Neural progenitor cell (in vitro differentiated cells): ENCODE results near the gene ELMOD1. TPM values are rescaled to one million over a fixed set of nuclear protein-coding genes. Genes with fewer than 3 reads are reported as not detected.

Experiments used
- DNase-seq: peaks from one replicate; pipeline ENCODE4 v3.0.0-alpha.2; 2016; ENCODE audit warnings: low spot score
- H2AFZ ChIP-seq: fragments of 200-600 bp; sonication (generic); replicated peaks from 2 replicates; pipeline ENCODE4 v1.6.1; 2016; ENCODE audit warnings: antibody characterized with exemption
- H3F3A ChIP-seq: fragments of 200-600 bp; sonication (generic); 2 replicates; pipeline ENCODE4 v1.6.1; 2016; ENCODE audit warnings: antibody characterized with exemption, low read depth
- H3K27ac ChIP-seq: fragments of 200-600 bp; sonication (generic); 2 replicates; pipeline ENCODE4 v1.5.1; 2016; ENCODE audit warnings: mild to moderate bottlenecking
- H3K27me3 ChIP-seq: fragments of 200-600 bp; sonication (generic); 2 replicates; pipeline ENCODE4 v1.6.1; 2016; ENCODE audit warnings: mild to moderate bottlenecking, moderate library complexity
- H3K36me3 ChIP-seq: fragments of 200-600 bp; sonication (generic); 2 replicates; pipeline ENCODE4 v1.5.1; 2016
- H3K4me1 ChIP-seq: fragments of 200-600 bp; sonication (generic); 2 replicates; pipeline ENCODE4 v1.6.1; 2016; ENCODE audit warnings: mixed run types
- H3K4me2 ChIP-seq: fragments of 200-600 bp; sonication (generic); 2 replicates; pipeline ENCODE4 v1.6.1; 2016
- H3K4me3 ChIP-seq: fragments of 200-600 bp; sonication (generic); 2 replicates; pipeline ENCODE4 v1.5.1; 2016
- H3K79me2 ChIP-seq: fragments of 200-600 bp; sonication (generic); 2 replicates; pipeline ENCODE4 v1.6.1; 2016; ENCODE audit warnings: low read depth
- H3K9ac ChIP-seq: fragments of 200-600 bp; sonication (generic); 2 replicates; pipeline ENCODE4 v1.6.1; 2016
- H3K9me3 ChIP-seq: fragments of 200-600 bp; sonication (generic); 2 replicates; pipeline ENCODE4 v1.5.1; 2016; ENCODE audit warnings: low read depth
- H4K20me1 ChIP-seq: fragments of 200-600 bp; sonication (generic); 2 replicates; pipeline ENCODE4 v1.6.1; 2016; ENCODE audit warnings: low read depth
- H3K27ac Mint-ChIP-seq: 3 replicates; pipeline ENCODE4 v1.8.0; 2021; ENCODE audit warnings: mixed read lengths
- H3K27me3 Mint-ChIP-seq: 2 replicates; pipeline ENCODE4 v1.8.0; 2022; ENCODE audit warnings: low read depth, mild to moderate bottlenecking, inconsistent platforms, moderate library complexity, mixed read lengths; ENCODE audit not compliant: insufficient read depth
- H3K36me3 Mint-ChIP-seq: 3 replicates; pipeline ENCODE4 v1.8.0; 2021; ENCODE audit warnings: mixed read lengths
- H3K4me1 Mint-ChIP-seq: 3 replicates; pipeline ENCODE4 v1.8.0; 2021; ENCODE audit warnings: mixed read lengths
- H3K4me3 Mint-ChIP-seq: 3 replicates; pipeline ENCODE4 v1.8.0; 2021; ENCODE audit warnings: mild to moderate bottlenecking, moderate library complexity, mixed read lengths
- H3K9me3 Mint-ChIP-seq: 3 replicates; pipeline ENCODE4 v1.8.0; 2020; ENCODE audit warnings: mixed read lengths
- EZH2 ChIP-seq: fragments of 200-600 bp; sonication (generic); IDR thresholded peaks from 2 replicates; pipeline ENCODE4 v1.6.1; 2017; ENCODE audit warnings: antibody characterized with exemption, mild to moderate bottlenecking, moderate library complexity
- EZH2phosphoT487 ChIP-seq: fragments of 200-600 bp; sonication (generic); IDR thresholded peaks from 2 replicates; pipeline ENCODE4 v1.6.1; 2017; ENCODE audit warnings: antibody characterized with exemption
- total RNA-seq: library from RNA; depleted of rRNA; stranded (reverse); fragments of >200 nt; gene quantifications from 2 replicates; pipeline ENCODE4 v1.2.3, GENCODE V29; 2015; ENCODE audit warnings: low replicate concordance
- TF ChIP-seq, protein P1 (sequence below): fragments of 200-600 bp; sonication (generic); IDR thresholded peaks from 2 replicates; pipeline ENCODE4 v1.5.1; 2017; ENCODE audit warnings: antibody characterized with exemption, mild to moderate bottlenecking

The ELMOD1 gene
- total RNA-seq, 1 donor from 2014 or later = not detected

GRCh38 chr11:107711861-107712755, 121.2 kb downstream of the ELMOD1 start, which contains the start of gene SLN:
SLN (minus strand) TSS chr11:107712056.
- DNase-seq = no peak
- Histone ChIP-seq H4K20me1 (no peaks in the 10 kb centered on the region), H3K9ac (no peak within 1 kb of the TSS), H3K4me3 (no peak within 1 kb of the TSS), H3K36me3 (no peaks in the 10 kb centered on the region), H3K4me2 (peak within 1 kb of the TSS; percentile 27), H3K27ac (no peak within 1 kb of the TSS), H3K79me2 (no peaks in the 10 kb centered on the region), H3F3A (no peaks in the 10 kb centered on the region), H2AFZ (no peak within 1 kb of the TSS), H3K27me3 (no peaks in the 10 kb centered on the region), H3K9me3 (no peaks in the 10 kb centered on the region), H3K4me1 (peaks cover 10% of the 10 kb centered on the region)
- Mint-ChIP-seq H3K36me3 (no peaks in the 10 kb centered on the region), H3K9me3 (no peaks in the 10 kb centered on the region), H3K4me3 (no peak within 1 kb of the TSS), H3K27me3 (peaks cover 7% of the 10 kb centered on the region), H3K4me1 (peaks cover 8% of the 10 kb centered on the region), H3K27ac (no peak within 1 kb of the TSS)
- no peak for TF ChIP-seq EZH2
- no peak for TF ChIP-seq EZH2phosphoT487
- TF ChIP-seq, protein P1, sequence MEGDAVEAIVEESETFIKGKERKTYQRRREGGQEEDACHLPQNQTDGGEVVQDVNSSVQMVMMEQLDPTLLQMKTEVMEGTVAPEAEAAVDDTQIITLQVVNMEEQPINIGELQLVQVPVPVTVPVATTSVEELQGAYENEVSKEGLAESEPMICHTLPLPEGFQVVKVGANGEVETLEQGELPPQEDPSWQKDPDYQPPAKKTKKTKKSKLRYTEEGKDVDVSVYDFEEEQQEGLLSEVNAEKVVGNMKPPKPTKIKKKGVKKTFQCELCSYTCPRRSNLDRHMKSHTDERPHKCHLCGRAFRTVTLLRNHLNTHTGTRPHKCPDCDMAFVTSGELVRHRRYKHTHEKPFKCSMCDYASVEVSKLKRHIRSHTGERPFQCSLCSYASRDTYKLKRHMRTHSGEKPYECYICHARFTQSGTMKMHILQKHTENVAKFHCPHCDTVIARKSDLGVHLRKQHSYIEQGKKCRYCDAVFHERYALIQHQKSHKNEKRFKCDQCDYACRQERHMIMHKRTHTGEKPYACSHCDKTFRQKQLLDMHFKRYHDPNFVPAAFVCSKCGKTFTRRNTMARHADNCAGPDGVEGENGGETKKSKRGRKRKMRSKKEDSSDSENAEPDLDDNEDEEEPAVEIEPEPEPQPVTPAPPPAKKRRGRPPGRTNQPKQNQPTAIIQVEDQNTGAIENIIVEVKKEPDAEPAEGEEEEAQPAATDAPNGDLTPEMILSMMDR = no peak

- DNase-seq = no peak
- Mint-ChIP-seq H3K36me3 (no peaks in the 10 kb centered on the region), H3K27ac (no peak overlapping the region)
These were observed 122.1 kb downstream of the ELMOD1 start for GRCh38 chr11:107713009-107713408.

More at GRCh38 chr11:107713009-107713408, 122.1 kb downstream of the ELMOD1 start:
- peaks cover 8% of the 10 kb centered on the region for H3K4me1 Mint-ChIP-seq
- TF ChIP-seq, protein P1 = no peak
- TF ChIP-seq EZH2 (no peak), EZH2phosphoT487 (no peak)
- no peaks in the 10 kb centered on the region for H3F3A ChIP-seq
- no peak overlapping the region for H3K9ac ChIP-seq
- peaks cover 10% of the 10 kb centered on the region for H3K4me1 ChIP-seq
- no peak overlapping the region for H3K27ac ChIP-seq
- H2AFZ ChIP-seq = no peak overlapping the region
- no peaks in the 10 kb centered on the region for H3K27me3 ChIP-seq
- H3K4me3 Mint-ChIP-seq = no peak overlapping the region
- H3K4me2 ChIP-seq = peak overlapping the region; percentile 27
- no peaks in the 10 kb centered on the region for H3K79me2 ChIP-seq
- no peaks in the 10 kb centered on the region for H3K36me3 ChIP-seq
- H3K9me3 ChIP-seq = no peaks in the 10 kb centered on the region
- no peak overlapping the region for H3K4me3 ChIP-seq
- H4K20me1 ChIP-seq = no peaks in the 10 kb centered on the region
- H3K27me3 Mint-ChIP-seq = peaks cover 7% of the 10 kb centered on the region
- no peaks in the 10 kb centered on the region for H3K9me3 Mint-ChIP-seq

Other genes starting within 250 kb of the ELMOD1 start
- gene CWF19L2, start 133.3 kb upstream of the ELMOD1 start, total RNA-seq = 26.3 and 36.3 TPM in 2 replicates
- gene ALKBH8, start 25.4 kb upstream of the ELMOD1 start, total RNA-seq = 7.0 and 11.8 TPM in 2 replicates
- not detected in 2 replicates for gene SLN, start 120.9 kb downstream of the ELMOD1 start, total RNA-seq